PFSK-1 (cell line): ENCODE data around the gene NUDT1.

Experiments
- FOXP2 ChIP-seq: optimal IDR thresholded peaks from 2 replicates; pipeline ENCODE3; 2011; ENCODE audit warnings: borderline replicate concordance, control low read depth, inconsistent platforms; ENCODE audit not compliant: insufficient read depth; ENCODE audit errors: extremely low read length, extremely low read depth
- POLR2AphosphoS5 ChIP-seq: IDR thresholded peaks from 2 replicates; pipeline ENCODE4 v1.6.1; 2012; ENCODE audit warnings: low read depth, mild to moderate bottlenecking, control low read depth, low read length, moderate library complexity
- REST ChIP-seq, 2 experiments: IDR thresholded peaks; 2 replicates each; pipeline versions ENCODE4 v1.6.1 to v1.8.0; 2011 to 2012; ENCODE audit warnings: low read depth in 2 of 2, low read length in 2 of 2, control low read depth in 1 of 2, inconsistent platforms in 1 of 2, mild to moderate bottlenecking in 1 of 2, moderate library complexity in 1 of 2; ENCODE audit not compliant: insufficient read depth in 1 of 2
- SIN3A ChIP-seq: IDR thresholded peaks from 2 replicates; pipeline ENCODE4 v1.6.1; 2012; ENCODE audit warnings: mild to moderate bottlenecking, low read length, moderate library complexity, borderline replicate concordance; ENCODE audit not compliant: insufficient read depth
- TAF1 ChIP-seq: IDR thresholded peaks from 2 replicates; pipeline ENCODE4 v1.6.1; 2012; ENCODE audit warnings: low read length, control low read depth, borderline replicate concordance; ENCODE audit not compliant: insufficient read depth

GRCh38 chr7:2224934-2225333, 17.1 kb upstream of the NUDT1 start:
- TF ChIP-seq POLR2AphosphoS5 (no peak), TAF1 (no peak), REST (IDR thresholded peaks at IDR 0.05; ENCODE audit: insufficient read depth in 1 of 2, low read depth in 2 of 2, low read length in 2 of 2) (no peak), FOXP2 (no peak), SIN3A (no peak)
